K562 (cell line): Measurements from ENCODE around the gene HES4.

Experiments
- BRCA1 ChIP-seq, 2 experiments: fragments of 450-650 bp in 1 of 2; sonication (generic) in 1 of 2; formaldehyde crosslinking in 1 of 2; IDR thresholded peaks; 2 replicates each; pipeline versions ENCODE4 v1.5.0 to v1.6.1; 2017 to 2020; ENCODE audit warnings: mild to moderate bottlenecking in 1 of 2, missing genetic modification reagents in 1 of 2
- EP300 ChIP-seq: IDR thresholded peaks from 2 replicates; pipeline ENCODE4 v1.6.1; 2012; ENCODE audit warnings: low read length, improper control_type of control experiment
- MXD1 ChIP-seq: fragments of 250-450 bp; sonication (Bioruptor Pico); IDR thresholded peaks from 2 replicates; pipeline ENCODE4 v1.8.0; 2021; ENCODE audit warnings: borderline replicate concordance, mild to moderate bottlenecking, moderate library complexity; ENCODE audit not compliant: poor library complexity, severe bottlenecking
- NFYB ChIP-seq: IDR thresholded peaks from 2 replicates; pipeline ENCODE4 v1.6.1; 2011; ENCODE audit warnings: mild to moderate bottlenecking, moderate library complexity; ENCODE audit not compliant: insufficient read length; ENCODE audit errors: extremely low read depth
- REST ChIP-seq, 2 experiments: fragments of 450-650 bp; formaldehyde crosslinking in 1 of 2; IDR thresholded peaks; 2 replicates each; pipeline versions ENCODE4 v1.4.0 to v1.6.1; 2014 to 2020; ENCODE audit warnings: mild to moderate bottlenecking in 2 of 2, borderline replicate concordance in 1 of 2, low read depth in 1 of 2
- ZNF263 ChIP-seq: sonication (generic); formaldehyde crosslinking; IDR thresholded peaks from 2 replicates; pipeline ENCODE4 v1.8.0; 2022; ENCODE audit warnings: mild to moderate bottlenecking, missing genetic modification reagents, borderline replicate concordance
- ZNF76 ChIP-seq: fragments of 250-450 bp; sonication (Bioruptor Pico); IDR thresholded peaks from 2 replicates; pipeline ENCODE4 v1.4.0; 2020; ENCODE audit warnings: mild to moderate bottlenecking, moderate library complexity, borderline replicate concordance

- no peak for TF ChIP-seq NFYB
- TF ChIP-seq ZNF76, result no peak
- no peak for TF ChIP-seq ZNF263 (CRISPR knock-in tag)
- no peak for TF ChIP-seq MXD1 (CRISPR knock-in tag)
- TF ChIP-seq REST (IDR thresholded peaks at IDR 0.05; ENCODE audit: borderline replicate concordance), result peak; percentile 70; the same call in 1 of the 2 replicates
- no peak for TF ChIP-seq REST (CRISPR knock-in tag; IDR thresholded peaks at IDR 0.05; ENCODE audit: low read depth)
- TF ChIP-seq BRCA1 (IDR thresholded peaks at IDR 0.05), result no peak
- TF ChIP-seq BRCA1 (CRISPR knock-in tag; IDR thresholded peaks at IDR 0.05), result no peak
- no peak for TF ChIP-seq EP300
These were observed 23.8 kb downstream of the HES4 start for GRCh38 chr1:975896-976683.
